ENCODE results near the gene ABCG8. TPM values are rescaled to one million over a fixed set of nuclear protein-coding genes. Genes with fewer than 3 reads are reported as not detected.
"Not testable (repeated sequence)": the region's sequence is repeated elsewhere in the genome, so short reads cannot be mapped to it uniquely, and the experiment has no call there.

ABCG8 gene
- total RNA-seq, 3 donors from 2014 or later (not counting 1 experiment from before 2014, with no cell fraction given), result not detected

DNA sequence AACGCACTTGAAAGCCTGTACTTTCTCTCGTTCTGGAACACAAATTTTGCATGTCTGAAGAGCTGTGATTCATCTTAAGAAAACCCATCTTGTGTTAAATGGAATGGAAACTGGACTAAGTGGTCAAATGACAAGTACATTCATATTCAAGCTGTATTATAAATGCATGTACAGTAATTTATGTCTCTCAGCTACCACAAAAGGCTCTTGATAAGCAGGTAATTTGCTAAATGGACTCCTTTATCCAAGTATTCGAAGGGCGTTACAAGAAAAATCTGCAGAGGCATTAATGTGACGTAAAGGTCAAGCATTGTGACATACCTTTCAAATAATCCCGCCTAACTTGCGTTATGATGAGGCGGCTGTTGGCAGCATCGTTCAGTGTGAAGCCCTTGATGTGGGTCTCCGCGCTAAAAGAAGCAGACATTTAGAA is 66.6 kb downstream of the ABCG8 start:
- Mint-ChIP-seq H3K9me3 (no peaks in the 10 kb centered on the region), H3K36me3 (no peaks in the 10 kb centered on the region), H3K4me3 (no peak overlapping the region), H3K27me3 (ENCODE audit: low read depth in 2 of 2) (no peaks in the 10 kb centered on the region), H3K27ac (no peak overlapping the region), H3K4me1 (peaks cover 0 to 6% of the 10 kb centered on the region in 2 donors)
- intact Hi-C loops (cut with micrococcal nuclease), result no loop called here
- Histone ChIP-seq H3K9me3 (ENCODE audit: control insufficient read depth, insufficient read depth, low read length) (no peaks in the 10 kb centered on the region), H3K4me1 (ENCODE audit: control insufficient read depth, insufficient read depth, low read length) (no peaks in the 10 kb centered on the region), H3K27ac (ENCODE audit: low read length) (no peak overlapping the region), H3K27me3 (ENCODE audit: control insufficient read depth, insufficient read depth, low read length) (no peaks in the 10 kb centered on the region), H3K4me3 (ENCODE audit: low read length) (no peak overlapping the region), H3K36me3 (ENCODE audit: control insufficient read depth, insufficient read depth, low read length) (peaks cover 31% of the 10 kb centered on the region)
- TF ChIP-seq CTCF (IDR thresholded peaks at IDR 0.05), result no peak
- DNase-seq (no peak), ATAC-seq (no peak)
- WGBS (ENCODE audit: insufficient coverage), result 90% methylated on average over 11 of the region's 11 CpGs

- Mint-ChIP-seq H3K27ac (no peak overlapping the region), H3K4me3 (no peak overlapping the region), H3K27me3 (ENCODE audit: low read depth in 2 of 2) (no peaks in the 10 kb centered on the region), H3K4me1 (peaks cover 0 to 6% of the 10 kb centered on the region in 2 donors), H3K9me3 (no peaks in the 10 kb centered on the region), H3K36me3 (no peaks in the 10 kb centered on the region)
- Histone ChIP-seq H3K27me3 (ENCODE audit: control insufficient read depth, insufficient read depth, low read length) (no peaks in the 10 kb centered on the region), H3K4me3 (ENCODE audit: low read length) (no peak overlapping the region), H3K9me3 (ENCODE audit: control insufficient read depth, insufficient read depth, low read length) (no peaks in the 10 kb centered on the region), H3K36me3 (ENCODE audit: control insufficient read depth, insufficient read depth, low read length) (peaks cover 32% of the 10 kb centered on the region), H3K27ac (ENCODE audit: low read length) (no peak overlapping the region), H3K4me1 (ENCODE audit: control insufficient read depth, insufficient read depth, low read length) (no peaks in the 10 kb centered on the region)
- 95% methylated on average over 5 of the region's 5 CpGs for WGBS (ENCODE audit: insufficient coverage)
- no peak for ATAC-seq
- TF ChIP-seq CTCF (IDR thresholded peaks at IDR 0.05), result no peak
- DNase-seq, result no peak
- intact Hi-C loops (cut with micrococcal nuclease), result no loop called here
Measured at GRCh38 chr2:43905871-43906270, 67.1 kb downstream of the ABCG8 start.

DNA sequence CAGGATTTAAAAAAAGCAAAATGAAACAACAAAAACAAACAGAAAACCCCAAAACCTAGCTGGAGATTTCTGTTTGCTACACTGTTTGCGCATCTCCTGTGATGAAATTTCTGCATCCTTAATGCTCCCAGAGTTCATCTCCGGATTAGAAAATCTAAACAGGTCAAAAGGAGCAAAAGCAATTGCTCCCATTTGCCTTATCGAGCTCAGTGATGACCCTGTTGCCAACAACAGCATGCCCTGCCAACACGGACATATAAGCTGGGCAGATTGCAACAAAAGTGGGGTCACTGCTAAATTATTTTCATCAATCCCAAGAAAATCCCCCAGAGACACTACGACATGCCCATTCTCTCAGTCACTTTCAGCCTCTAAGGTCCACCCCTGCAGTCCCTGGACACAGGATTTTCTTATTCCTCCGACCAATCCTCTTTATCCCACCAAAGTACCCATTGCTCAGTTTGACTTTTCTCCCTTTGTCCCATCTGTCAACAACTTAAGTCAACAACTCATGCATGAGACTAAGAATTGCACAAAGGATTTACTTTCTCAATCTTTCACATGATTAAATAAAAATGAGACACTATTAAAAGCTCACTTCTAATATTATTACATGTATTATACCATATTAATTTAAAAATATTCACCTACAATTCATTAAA is 67.8 kb downstream of the ABCG8 start:
- Mint-ChIP-seq H3K36me3 (no peaks in the 10 kb centered on the region), H3K4me3 (no peak overlapping the region), H3K27me3 (ENCODE audit: low read depth in 2 of 2) (no peaks in the 10 kb centered on the region), H3K27ac (no peak overlapping the region), H3K9me3 (no peaks in the 10 kb centered on the region), H3K4me1 (peaks cover 0 to 6% of the 10 kb centered on the region in 2 donors)
- Histone ChIP-seq H3K27ac (ENCODE audit: low read length) (no peak overlapping the region), H3K4me1 (ENCODE audit: control insufficient read depth, insufficient read depth, low read length) (no peaks in the 10 kb centered on the region), H3K9me3 (ENCODE audit: control insufficient read depth, insufficient read depth, low read length) (no peaks in the 10 kb centered on the region), H3K27me3 (ENCODE audit: control insufficient read depth, insufficient read depth, low read length) (no peaks in the 10 kb centered on the region), H3K4me3 (ENCODE audit: low read length) (no peak overlapping the region), H3K36me3 (ENCODE audit: control insufficient read depth, insufficient read depth, low read length) (peaks cover 30% of the 10 kb centered on the region)
- DNase-seq (no peak), ATAC-seq (no peak)
- WGBS (ENCODE audit: insufficient coverage), result 97% methylated on average over 6 of the region's 6 CpGs
- intact Hi-C loops (cut with micrococcal nuclease), result no loop called here
- no peak for TF ChIP-seq CTCF (IDR thresholded peaks at IDR 0.05)

- WGBS (ENCODE audit: insufficient coverage), result 96% methylated on average over 7 of the region's 8 CpGs
- H3K4me1 Mint-ChIP-seq; H3K9me3 Mint-ChIP-seq; ATAC-seq; H3K27me3 Mint-ChIP-seq (ENCODE audit: low read depth in 2 of 2); H3K27ac ChIP-seq (ENCODE audit: low read length); H3K4me3 ChIP-seq (ENCODE audit: low read length); H3K27ac Mint-ChIP-seq; H3K4me1 ChIP-seq (ENCODE audit: control insufficient read depth, insufficient read depth, low read length); H3K36me3 Mint-ChIP-seq; H3K27me3 ChIP-seq (ENCODE audit: control insufficient read depth, insufficient read depth, low read length); H3K9me3 ChIP-seq (ENCODE audit: control insufficient read depth, insufficient read depth, low read length); DNase-seq; H3K4me3 Mint-ChIP-seq; intact Hi-C loops (cut with micrococcal nuclease): not testable (repeated sequence)
- peaks cover 45% of the 10 kb centered on the region for H3K36me3 ChIP-seq (ENCODE audit: control insufficient read depth, insufficient read depth, low read length)
Measured at GRCh38 chr2:43911136-43911790, 72.5 kb downstream of the ABCG8 start.
